GM19324 (cell line): ENCODE results near the gene DDO.

Experiments
- ATAC-seq: cut with Tn5 transposase; IDR thresholded peaks from one replicate; pipeline ENCODE4 v1.9.1; 2021; ENCODE audit warnings: mild to moderate bottlenecking, moderate library complexity; ENCODE audit not compliant: unreplicated experiment, low FRiP score

Gene DDO

DNA sequence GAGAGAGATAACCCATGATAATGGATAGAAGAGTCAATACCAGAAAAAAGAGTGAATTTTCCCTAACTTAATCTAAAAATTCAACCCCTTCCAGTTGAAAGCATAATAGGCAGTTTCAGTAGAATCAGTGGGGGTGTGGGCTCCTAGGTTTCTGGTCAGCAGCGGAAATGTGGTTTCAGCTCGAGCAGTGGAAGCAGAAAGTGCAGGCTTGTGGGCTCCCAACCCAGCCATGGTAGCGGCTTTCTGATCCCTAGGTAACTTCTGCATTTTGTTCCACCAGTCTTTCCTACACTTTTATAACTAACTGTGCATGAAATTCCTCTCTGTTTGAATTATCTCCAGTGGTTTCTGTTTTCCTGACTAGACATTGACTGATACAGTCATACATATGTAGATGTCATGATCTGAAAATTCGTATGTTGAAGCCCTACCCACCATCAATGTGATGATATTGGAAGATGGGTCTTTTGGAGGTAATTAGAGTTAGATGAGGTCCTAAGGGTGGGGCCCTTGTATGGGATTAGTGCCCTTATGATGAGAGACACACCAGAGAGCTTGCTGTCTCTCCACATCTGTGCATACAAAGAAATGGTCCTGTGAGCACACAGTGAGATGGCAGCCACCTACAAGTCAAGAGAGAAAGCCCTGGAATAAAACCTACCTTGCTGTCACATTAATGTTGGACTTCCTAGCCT is 6.5 kb upstream of the DDO start:
- no peak for ATAC-seq

DNA sequence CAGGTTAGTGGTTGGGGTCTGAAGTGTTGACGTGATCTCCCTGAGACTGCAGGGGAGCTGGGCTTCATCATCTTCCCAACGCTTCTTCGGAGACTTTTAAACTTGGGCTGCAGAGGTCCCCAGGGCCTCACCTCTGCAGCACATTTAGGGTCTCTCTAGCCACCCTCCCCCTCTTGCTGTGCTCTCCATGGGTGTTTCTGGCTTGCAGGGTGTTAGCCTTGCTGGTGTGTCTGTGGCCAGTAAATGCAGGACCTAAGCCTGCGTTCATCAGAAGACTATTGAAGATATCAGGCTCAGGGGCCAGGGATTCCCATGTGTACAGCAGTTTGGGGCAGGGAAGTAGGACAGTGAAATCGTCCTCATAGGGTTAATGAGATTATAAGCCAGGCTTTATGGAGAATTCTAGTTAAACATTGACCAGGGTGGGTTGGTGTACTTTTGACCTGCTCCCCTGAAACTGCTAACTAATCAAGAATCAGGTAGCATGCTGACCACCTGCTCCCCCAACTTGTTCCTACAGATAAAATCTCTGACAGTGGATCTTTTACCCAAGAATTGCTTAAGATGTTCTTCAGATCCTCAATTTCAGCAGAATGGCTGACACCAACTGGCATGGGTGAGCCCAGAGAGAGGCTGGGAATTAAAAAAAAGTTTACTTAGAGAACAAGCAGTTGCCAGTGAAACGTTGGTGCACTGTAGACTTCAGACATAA is 3.8 kb upstream of the DDO start:
- no peak for ATAC-seq

DNA sequence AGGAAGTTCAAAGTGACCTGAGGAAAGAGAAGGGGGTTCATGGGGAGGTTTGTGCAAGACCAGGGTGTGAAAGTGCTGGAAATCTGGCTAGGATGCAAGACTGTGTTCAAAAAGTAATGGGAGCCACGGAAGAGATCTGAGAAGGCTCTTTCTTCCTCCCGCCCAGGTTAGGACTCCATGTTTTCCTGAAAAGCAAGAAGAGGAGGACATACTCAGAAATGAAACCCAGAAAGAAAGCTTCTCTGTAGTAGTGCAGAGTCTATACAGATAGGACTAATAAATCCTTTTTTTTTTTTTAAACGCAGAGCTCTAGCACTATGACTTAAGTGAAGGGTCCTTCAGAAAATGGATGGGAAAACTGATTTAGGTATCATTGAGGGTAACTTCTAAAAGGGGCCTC is 3.2 kb upstream of the DDO start:
- ATAC-seq: no peak

DNA sequence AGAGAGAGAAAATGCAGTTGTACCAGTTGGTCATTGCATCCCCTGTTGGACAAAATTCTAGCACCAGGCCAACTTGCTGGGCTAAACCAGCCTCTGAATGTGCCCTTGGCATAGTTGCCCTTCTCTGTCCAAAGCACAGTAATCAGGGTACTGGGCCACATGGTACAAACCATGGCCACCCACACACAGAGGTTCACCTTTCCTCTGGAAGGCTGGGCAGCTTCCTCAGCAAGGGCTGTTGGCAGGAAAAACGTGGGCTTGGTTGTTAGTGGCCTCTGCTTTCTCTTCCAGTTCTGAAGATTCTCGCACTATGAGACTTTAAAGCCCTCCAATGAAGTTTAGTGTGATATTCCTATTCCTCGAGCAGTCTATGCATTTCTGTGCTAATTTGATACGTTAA is 706 bp downstream of the DDO start:
- ATAC-seq: no peak

DNA sequence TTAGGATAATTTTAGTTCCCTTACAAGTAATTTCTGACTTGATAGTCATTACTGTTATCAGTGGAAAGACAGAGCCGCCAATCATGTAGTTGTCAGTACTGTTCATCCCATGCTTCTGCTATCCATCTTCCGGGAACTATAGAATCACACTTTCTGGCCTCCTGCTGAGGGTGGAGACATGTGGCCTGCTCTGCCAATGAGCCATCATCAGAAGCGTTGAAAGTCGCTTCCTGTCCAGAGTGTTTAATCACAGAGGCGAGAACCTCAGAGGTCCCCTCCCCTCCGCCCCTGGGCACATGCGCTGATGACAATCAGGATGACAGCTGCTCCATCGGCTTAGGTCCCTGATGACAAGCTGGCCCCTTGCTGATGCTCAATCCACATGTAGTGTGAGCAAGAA is 3.0 kb downstream of the DDO start:
- ATAC-seq: no peak

DNA sequence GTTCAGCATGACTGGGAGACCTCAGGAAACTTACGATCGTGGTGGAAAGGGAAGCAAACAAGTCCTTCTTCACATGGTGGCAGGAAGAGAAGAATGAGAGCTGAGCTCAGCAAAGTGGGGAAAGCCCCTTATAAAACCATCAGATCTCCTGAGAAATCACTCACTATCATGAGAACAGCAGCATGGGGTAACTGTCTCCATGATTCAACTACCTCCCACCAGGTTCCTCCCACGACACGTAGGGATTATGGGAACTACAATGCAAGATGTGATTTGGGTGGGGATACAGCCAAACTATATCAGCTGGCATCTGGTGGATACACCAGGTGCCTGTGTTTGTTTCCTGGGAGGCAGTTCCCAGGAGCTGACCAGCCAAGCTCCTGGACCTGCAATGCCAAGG is 4.9 kb downstream of the DDO start:
- ATAC-seq: no peak

DNA sequence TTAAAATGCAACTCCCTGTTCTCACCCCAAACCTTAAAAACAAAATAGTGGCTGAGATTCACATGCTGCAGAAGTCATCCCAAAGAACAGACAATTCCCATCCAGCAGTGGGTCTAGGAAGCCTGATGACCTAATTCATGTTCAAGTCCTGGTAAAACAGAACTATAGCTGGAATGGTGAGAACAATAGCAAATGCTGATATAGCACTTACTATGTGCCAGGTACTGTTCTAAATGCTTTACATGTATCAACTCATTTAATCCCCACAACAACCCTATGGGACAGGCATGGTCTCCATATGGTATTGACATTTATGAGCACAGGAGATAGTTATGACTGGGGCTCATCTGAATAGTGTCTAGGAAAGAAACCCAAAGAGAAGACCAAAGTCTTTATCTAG is 5.6 kb downstream of the DDO start:
- ATAC-seq: no peak

DNA sequence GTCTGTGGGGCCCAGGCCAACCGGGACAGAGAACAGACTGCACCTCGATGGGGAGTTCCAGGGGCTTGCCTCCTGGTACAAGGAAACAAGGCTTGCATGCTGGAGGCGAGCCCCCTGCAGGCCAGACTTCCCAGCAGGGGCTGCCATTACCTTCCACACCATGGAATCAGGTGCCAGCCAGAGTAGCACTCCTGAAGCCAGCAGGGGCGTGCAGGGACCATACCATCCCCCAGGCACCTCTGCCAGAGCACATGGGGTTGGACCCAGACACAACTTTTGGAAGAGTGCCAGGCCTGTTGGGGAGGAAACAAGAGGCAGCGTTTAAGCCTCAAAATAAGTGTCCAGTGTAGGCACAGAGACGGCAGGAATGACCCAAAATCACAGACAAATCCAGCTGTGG is 6.5 kb downstream of the DDO start:
- ATAC-seq: no peak

DNA sequence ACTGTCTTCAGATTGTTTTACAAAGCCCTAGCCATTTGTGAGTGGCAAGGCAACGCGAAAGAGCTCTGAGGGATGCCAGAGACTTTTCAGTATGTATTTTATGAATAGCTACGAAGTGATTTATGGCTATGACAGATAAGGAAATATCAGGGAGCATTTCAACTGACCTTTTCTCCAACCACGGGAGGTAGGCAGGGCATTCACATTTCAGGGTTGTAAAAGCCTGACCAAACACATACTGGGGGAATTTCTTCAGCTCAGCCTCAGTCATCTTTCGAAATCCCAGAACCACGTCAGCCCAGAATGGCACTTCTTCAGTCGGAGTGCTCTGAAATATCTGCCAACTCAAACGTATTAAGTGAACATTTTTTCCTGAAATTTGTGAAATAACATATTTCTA is 10.8 kb downstream of the DDO start:
- no peak for ATAC-seq

DNA sequence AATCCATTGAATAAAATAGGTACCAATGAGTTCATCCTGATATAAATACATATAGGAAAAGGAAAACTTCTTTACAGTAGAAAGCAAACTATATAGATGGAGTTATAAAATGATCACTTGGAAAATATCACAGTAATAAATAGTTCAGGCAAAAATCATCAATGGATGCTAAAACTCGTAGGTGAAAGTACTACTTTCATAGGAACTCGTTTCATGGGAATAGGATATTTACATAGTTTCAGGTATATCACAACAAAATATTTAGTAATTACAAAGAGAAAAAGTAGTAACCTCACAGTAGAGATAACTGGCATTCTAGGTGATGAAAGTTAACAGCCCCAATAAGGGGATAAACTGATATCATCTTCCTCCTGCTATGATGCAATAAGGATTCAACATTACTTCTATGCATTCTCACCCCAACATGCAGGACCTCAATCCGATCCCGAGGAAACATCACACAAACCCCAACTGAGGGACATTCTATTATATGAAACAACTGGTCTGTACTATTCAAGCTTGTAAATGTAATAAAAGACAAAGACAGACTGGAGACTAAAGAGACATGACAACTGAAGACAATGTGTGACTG is 13.7 kb downstream of the DDO start:
- no peak for ATAC-seq

DNA sequence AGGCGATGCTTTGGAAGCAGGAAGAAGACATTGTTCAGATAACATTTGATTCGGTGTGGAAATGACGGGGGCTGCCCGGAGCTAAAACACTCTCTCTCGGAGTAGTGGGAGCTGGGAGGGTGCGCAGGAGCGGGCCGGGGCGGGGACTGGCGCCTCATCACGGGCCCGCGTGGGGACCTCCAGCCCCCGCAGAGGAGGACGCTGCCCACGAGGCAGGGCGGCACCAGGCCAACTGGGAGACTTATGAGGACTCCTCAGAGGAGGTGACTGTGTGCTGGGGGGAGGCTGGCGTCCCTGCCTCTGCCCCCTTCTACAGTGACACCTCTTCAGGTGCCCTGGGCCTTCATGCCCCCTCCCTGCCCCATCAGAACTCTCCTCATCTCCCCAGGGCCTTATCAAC is 15.2 kb downstream of the DDO start:
- ATAC-seq: no peak

DNA sequence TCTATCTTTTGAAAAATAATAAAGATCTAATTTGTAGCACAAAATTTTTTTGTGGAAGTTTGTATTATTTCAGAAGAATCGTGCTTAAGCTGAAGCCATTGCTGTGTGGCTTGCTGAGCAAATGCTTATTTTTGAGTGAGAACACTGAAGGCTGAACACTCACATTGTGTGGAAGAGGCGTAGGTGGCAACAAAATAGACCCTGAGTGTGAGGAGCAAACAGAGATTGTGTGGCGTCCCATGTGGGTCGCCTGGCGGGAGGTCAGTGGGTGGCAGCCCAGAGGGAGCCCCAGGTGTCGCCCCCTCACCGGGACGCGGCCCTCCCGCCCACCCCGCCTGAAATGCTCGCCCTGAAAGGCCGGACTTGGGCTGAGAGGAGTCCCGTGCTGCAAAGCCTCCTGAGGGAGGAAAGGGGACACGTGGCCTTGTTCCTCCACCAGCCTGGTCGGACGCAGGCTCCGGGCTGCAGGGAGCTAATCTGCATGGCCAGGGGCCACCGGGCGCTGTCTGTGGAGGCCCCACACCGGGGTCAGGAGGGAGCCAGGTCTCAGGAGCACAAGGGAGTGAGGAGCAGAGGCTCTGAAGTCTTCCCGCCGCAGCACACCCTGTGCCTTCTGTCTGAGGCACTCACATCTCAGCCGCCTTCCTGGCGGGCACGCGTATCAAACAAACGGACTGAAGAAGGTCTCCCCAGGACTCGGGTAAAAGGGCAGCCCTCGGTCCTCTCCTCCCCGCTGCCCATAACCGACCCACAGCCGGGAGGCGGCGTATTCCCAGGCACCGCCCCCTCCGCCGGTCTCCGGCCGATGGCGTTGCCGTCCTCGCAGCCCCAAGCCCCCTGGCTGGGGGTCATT is 15.9 kb downstream of the DDO start:
- ATAC-seq: no peak

DNA sequence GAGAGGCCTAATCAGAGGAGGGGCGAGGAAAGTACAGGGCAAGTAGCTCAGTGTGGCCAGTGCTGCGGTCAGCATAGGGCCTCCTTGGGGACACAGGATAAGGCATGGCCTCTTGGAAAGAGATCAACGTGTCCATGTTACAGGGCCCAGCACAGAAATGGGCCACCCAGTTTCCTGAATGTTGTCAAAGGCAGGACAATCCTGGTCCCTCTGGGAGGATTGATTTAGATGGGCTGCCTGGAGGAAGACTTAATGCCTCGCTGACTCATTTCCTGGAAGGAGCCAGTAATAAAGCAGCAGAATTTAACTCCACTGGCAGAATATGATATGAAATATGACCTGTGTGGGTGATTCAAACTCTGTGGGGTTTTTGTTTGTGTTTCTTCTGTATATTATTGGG is 16.6 kb downstream of the DDO start:
- no peak for ATAC-seq

DNA sequence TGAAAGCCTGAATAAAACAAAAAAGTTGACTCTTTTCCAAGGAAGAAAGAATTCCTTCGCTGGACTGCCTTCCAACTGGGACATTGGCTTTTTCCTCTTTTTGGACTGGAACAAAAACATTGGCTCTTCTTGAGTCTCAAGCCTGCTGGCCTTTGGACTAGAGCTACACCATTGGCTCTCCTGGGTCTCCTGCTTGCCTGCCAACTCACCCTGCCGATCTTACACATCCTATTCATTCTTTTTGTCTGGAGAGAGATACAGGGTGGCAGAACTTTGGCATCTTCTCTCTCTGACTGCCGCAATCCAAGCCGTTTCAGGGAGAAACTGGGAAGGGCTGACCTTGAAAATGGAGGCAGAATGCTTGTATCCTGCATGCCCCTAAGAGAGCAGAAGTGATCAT is 20.2 kb downstream of the DDO start:
- ATAC-seq: no peak

DNA sequence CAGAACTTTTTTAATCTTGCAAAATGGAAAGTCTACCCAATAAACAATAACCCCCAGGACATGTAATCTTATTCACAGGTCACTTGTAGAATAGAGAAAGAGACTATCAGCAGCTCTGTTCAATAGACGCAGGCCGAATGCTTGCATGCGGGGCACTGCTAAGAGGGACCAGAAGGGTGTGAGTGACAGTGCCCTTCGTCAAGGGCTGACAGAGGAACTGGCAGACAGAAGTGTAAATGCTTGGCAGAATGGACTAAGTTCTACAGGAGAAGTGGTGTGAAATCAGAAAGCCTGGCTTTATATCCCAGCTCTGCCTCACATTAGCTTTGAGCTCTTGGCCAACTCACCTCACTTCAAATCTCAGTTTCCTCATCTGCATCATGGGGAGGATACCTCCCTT is 21.0 kb downstream of the DDO start:
- ATAC-seq: no peak

DNA sequence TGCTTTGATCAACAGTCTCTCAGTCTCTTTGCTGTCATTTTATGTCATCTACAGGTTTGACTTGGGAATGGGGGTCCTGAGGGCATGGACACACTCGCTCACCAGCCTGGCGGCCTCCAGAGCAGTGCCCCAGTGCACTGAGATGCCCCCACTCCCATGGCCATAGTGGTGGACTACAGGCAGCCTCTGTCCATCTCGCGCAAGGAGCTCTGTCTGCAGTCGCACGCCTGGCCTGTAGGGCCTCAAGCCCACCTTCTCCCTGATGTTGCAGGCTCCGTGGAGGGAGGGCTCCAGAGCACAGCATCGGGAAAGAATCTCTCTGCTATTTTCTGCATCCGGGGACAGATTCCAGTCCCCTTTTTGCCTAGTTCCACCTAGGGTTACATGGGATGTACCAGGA is 22.6 kb downstream of the DDO start:
- no peak for ATAC-seq

DNA sequence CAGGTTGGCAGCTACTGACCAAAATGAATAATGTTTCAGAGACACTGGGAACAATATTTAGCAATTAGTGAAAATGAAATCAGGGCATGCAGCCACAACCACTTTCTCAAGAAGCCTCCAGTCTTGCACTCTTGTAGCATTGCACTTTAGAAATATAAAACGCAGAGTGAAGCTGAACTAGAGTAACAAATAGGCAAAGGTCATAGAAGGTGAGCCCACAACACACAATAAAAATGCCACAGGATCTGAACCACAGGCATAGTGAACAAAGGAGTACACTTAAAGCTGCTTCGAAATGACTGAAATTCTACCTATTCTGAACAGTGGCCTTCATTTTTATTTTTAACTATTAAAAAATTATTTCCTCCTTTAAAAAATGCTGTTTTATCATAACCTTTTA is 25.0 kb downstream of the DDO start:
- ATAC-seq: no peak

DNA sequence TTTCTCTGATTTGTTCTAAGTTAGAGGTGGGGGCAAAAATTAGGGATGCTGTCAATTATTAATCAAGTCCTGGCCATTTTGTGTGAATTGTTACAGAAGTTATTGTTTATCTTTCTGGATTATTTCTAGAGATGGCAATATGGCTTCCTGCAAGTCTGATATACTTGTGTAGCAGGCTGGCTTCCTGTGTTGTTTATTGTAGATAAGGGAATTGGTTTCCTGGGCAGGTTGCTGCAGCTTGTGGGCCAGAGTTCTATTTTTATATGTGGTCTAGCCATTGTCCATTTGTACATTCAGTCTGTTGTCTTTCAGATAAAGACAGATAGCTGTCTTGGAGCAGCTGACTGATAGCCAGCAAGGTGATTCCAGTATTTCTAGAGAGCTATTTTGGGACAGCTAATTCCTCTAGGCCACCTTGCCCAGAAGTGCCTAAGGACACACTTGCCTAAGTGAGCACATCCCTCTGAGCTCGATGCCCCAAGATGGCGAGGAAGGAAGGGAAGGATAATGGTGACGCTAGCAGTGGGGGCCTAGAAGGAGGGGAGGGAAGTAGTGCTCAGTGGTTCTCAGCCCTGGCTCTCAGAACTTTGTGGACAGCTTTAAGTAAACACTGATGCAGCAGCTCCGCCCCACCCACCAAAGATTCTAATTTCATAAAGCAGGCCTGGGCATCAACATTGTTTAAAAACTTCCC is 25.5 kb downstream of the DDO start:
- no peak for ATAC-seq

DNA sequence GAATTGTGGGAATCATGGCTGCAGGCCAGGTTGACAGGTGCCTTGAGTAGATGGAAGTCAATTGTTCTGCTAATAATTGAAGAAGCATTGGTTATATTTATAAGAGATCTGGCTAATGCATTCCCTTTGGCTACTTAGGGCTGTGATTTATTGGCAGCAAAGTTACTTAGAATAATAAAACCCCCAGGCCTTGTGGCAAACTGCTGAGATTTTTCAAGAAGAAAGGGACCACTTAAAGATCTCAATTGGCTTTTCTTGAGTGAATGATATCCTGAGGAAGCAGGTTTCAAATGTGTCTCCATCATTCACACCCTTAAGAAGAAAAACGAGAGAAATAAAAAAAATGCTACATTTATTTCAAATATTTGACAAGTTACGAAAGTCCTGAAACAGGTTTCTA is 27.4 kb downstream of the DDO start:
- ATAC-seq: no peak

DNA sequence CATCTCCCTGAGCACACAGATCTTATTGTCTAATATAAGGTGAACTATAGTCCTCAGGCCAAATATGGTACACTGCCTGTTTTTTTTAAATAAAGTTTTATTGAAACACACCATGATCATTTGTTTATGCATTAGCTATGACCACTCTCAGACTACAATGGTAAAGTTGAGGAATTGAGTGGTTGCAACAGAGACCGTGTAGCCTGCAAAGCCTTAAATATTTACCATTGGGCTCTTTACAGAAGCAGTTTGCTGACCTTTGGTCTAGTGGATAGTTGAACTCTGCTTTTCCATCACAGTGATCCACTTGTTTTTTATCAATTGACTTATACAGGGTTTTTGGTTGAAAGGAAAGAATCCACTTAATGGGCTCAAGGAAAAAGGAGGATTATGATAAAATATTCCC is 29.9 kb downstream of the DDO start:
- ATAC-seq: no peak

DNA sequence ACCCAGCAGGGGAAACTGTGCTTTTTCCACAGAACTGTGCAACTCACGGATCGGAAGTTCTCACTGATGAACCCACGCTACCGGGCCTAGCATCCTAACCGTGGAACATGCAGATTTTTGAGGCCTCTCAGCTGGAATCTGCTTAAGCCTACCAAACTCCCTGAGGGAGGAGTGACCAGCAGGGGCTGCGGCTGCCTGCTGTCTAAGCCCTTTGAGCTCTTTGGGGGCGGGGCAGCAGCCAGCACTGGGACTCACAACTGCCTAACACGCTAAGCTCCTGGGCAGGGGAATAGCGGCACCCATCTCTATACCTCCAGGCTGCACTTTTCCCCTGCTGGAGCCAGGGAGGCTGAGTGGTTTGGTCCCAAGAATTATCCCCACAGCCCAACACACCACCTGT is 36.8 kb downstream of the DDO start:
- no peak for ATAC-seq
